Measurements from ENCODE around the gene DNER. TPM values are rescaled to one million over a fixed set of nuclear protein-coding genes. Genes with fewer than 3 reads are reported as not detected.

Gene DNER
- total RNA-seq, 1 experiment from 2014 or later = 0.28 TPM

DNA sequence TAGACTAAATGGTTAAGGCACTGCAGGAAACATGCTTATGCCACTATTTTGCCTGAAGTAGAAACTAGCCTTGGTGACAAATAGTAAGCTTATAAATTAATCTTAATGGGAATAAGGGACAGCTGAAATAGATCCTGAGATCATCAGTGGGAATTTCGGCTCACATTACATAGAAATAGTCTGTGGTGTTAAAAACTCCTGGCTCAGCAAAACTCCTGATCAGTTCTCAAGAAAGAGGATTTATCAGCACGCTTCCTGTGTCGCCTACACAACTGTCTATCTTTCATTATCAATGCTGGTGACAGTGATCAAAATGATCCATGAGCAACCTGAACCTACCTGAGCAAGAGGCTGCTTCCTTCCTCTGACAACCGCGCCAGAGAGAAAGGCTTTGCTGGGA is 17.0 kb upstream of the DNER start:
- Histone ChIP-seq H3K4me1 (replicated peaks; ENCODE audit: insufficient read depth) (no peaks in the 10 kb centered on the region), H3K4me3 (no peak overlapping the region), H3K9me2 (ENCODE audit: insufficient read depth) (no peaks in the 10 kb centered on the region), H2AFZ (no peak overlapping the region), H3K27me3 (ENCODE audit: insufficient read depth, low read depth) (no peaks in the 10 kb centered on the region), H3K4me2 (no peak overlapping the region), H3K27ac (no peak overlapping the region), H3F3A (ENCODE audit: insufficient read depth, low read depth) (no peaks in the 10 kb centered on the region), H3K9me3 (ENCODE audit: insufficient read depth, low read depth) (no peaks in the 10 kb centered on the region), H3K79me2 (ENCODE audit: low read depth) (no peaks in the 10 kb centered on the region), H3K36me3 (ENCODE audit: low read depth) (no peaks in the 10 kb centered on the region), H4K20me1 (ENCODE audit: insufficient read depth) (no peaks in the 10 kb centered on the region)
- ChIA-PET POLR2A (ENCODE audit: unreplicated experiment) (no interaction called here), CTCF (no interaction called here)
- intact Hi-C loops (cut with micrococcal nuclease; ENCODE audit: unreplicated experiment) = no loop called here
- TF ChIP-seq, protein P1, sequence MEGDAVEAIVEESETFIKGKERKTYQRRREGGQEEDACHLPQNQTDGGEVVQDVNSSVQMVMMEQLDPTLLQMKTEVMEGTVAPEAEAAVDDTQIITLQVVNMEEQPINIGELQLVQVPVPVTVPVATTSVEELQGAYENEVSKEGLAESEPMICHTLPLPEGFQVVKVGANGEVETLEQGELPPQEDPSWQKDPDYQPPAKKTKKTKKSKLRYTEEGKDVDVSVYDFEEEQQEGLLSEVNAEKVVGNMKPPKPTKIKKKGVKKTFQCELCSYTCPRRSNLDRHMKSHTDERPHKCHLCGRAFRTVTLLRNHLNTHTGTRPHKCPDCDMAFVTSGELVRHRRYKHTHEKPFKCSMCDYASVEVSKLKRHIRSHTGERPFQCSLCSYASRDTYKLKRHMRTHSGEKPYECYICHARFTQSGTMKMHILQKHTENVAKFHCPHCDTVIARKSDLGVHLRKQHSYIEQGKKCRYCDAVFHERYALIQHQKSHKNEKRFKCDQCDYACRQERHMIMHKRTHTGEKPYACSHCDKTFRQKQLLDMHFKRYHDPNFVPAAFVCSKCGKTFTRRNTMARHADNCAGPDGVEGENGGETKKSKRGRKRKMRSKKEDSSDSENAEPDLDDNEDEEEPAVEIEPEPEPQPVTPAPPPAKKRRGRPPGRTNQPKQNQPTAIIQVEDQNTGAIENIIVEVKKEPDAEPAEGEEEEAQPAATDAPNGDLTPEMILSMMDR (conservative IDR thresholded peaks at IDR 0.05) = no peak
- no peak for TF ChIP-seq EZH2 (IDR thresholded peaks at IDR 0.05; ENCODE audit: low read depth)
- DNase-seq = no peak
- no TSS peak for BruUV-seq (replicated peaks)

DNA sequence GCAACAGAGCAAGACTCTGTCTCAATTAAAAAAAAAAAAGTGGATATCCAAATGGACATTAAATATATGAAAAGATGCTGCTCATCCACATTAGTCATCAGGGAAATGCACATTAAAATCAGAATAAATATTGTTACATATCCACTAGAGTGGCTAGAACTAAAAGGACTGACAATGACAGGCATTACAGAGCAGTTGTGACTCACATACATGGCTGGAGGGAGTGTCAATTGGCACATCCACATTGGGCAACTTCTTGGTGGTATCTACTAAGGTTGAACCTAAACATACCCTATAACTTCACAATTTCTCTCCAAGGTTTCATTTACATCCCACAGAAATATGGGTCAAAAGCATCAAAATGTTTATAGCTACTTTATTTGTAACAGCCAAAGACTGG is 14.0 kb upstream of the DNER start:
- intact Hi-C loops (cut with micrococcal nuclease; ENCODE audit: unreplicated experiment) = no loop called here
- no peaks in the 10 kb centered on the region for H3K79me2 ChIP-seq (ENCODE audit: low read depth)
- DNase-seq = no peak
- no peak overlapping the region for H3K27ac ChIP-seq
- H3K9me3 ChIP-seq (ENCODE audit: insufficient read depth, low read depth) = no peaks in the 10 kb centered on the region
- H3K9me2 ChIP-seq (ENCODE audit: insufficient read depth) = no peaks in the 10 kb centered on the region
- no peak overlapping the region for H3K4me3 ChIP-seq
- H3K4me2 ChIP-seq = no peak overlapping the region
- no peaks in the 10 kb centered on the region for H4K20me1 ChIP-seq (ENCODE audit: insufficient read depth)
- H3K36me3 ChIP-seq (ENCODE audit: low read depth) = no peaks in the 10 kb centered on the region
- H2AFZ ChIP-seq = no peak overlapping the region
- H3K4me1 ChIP-seq (replicated peaks; ENCODE audit: insufficient read depth) = no peaks in the 10 kb centered on the region
- H3F3A ChIP-seq (ENCODE audit: insufficient read depth, low read depth) = no peaks in the 10 kb centered on the region
- ChIA-PET POLR2A (ENCODE audit: unreplicated experiment) (no interaction called here), CTCF (no interaction called here)
- TF ChIP-seq, protein P1 (conservative IDR thresholded peaks at IDR 0.05) = no peak
- TF ChIP-seq EZH2 (IDR thresholded peaks at IDR 0.05; ENCODE audit: low read depth) = no peak
- no TSS peak for BruUV-seq (replicated peaks)
- H3K27me3 ChIP-seq (ENCODE audit: insufficient read depth, low read depth) = no peaks in the 10 kb centered on the region

DNA sequence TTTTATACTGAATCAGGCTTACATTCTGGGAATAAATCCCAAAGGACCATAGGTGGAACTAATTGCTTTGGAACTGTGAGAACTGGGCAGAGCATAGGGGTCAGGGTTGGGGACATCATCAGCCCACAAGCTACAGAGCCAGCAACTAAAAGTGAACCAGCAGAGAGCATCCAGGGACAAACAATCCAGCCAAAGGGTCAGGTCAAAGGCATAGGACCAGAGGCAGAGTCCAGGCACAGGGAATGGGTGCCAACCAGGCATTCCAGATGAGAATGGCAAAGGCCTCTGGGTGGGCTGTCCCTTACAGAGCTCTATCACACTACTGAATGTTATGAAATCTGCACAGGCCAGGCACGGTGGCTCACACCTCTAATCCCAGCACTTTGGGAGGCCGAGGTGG is 12.3 kb upstream of the DNER start:
- H3K4me1 ChIP-seq (replicated peaks; ENCODE audit: insufficient read depth) = no peaks in the 10 kb centered on the region
- H3K4me2 ChIP-seq = no peak overlapping the region
- no peak for DNase-seq
- TF ChIP-seq, protein P1 (conservative IDR thresholded peaks at IDR 0.05) = no peak
- no peak for TF ChIP-seq EZH2 (IDR thresholded peaks at IDR 0.05; ENCODE audit: low read depth)
- no peak overlapping the region for H2AFZ ChIP-seq
- ChIA-PET CTCF (no interaction called here), POLR2A (ENCODE audit: unreplicated experiment) (no interaction called here)
- intact Hi-C loops (cut with micrococcal nuclease; ENCODE audit: unreplicated experiment) = no loop called here
- H3K4me3 ChIP-seq = no peak overlapping the region
- H3F3A ChIP-seq (ENCODE audit: insufficient read depth, low read depth) = no peaks in the 10 kb centered on the region
- H3K79me2 ChIP-seq (ENCODE audit: low read depth) = no peaks in the 10 kb centered on the region
- H3K9me3 ChIP-seq (ENCODE audit: insufficient read depth, low read depth) = no peaks in the 10 kb centered on the region
- no peaks in the 10 kb centered on the region for H3K36me3 ChIP-seq (ENCODE audit: low read depth)
- no peaks in the 10 kb centered on the region for H4K20me1 ChIP-seq (ENCODE audit: insufficient read depth)
- H3K9me2 ChIP-seq (ENCODE audit: insufficient read depth) = no peaks in the 10 kb centered on the region
- no peaks in the 10 kb centered on the region for H3K27me3 ChIP-seq (ENCODE audit: insufficient read depth, low read depth)
- no peak overlapping the region for H3K27ac ChIP-seq
- BruUV-seq (replicated peaks) = no TSS peak
